Measurements from ENCODE around the gene SPATA32. TPM values are rescaled to one million over a fixed set of nuclear protein-coding genes. Genes with fewer than 3 reads are reported as not detected.

Gene SPATA32
- total RNA-seq, 1 experiment from 2014 or later, result 0.21 TPM

Other genes starting within 250 kb of the SPATA32 start
- 29.3 and 39.8 TPM in 2 replicates for gene DCAKD, start 210.5 kb downstream of the SPATA32 start, total RNA-seq (2014; rRNA removed; shearing (Covaris generic))
- gene NMT1, start 200.8 kb downstream of the SPATA32 start, total RNA-seq (2014; rRNA removed; shearing (Covaris generic)), result 119 and 163 TPM in 2 replicates
- 21.0 and 157 TPM in 2 replicates for gene PLCD3, start 129.6 kb downstream of the SPATA32 start, total RNA-seq (2014; rRNA removed; shearing (Covaris generic))
- 2.1 and 2.6 TPM in 2 replicates for gene ACBD4, start 126.4 kb downstream of the SPATA32 start, total RNA-seq (2014; rRNA removed; shearing (Covaris generic))
- gene HEXIM1, start 113.6 kb downstream of the SPATA32 start, total RNA-seq (2014; rRNA removed; shearing (Covaris generic)), result 4.9 and 6.5 TPM in 2 replicates
- 5.8 and 10.7 TPM in 2 replicates for gene HEXIM2, start 100.2 kb downstream of the SPATA32 start, total RNA-seq (2014; rRNA removed; shearing (Covaris generic))
- 4.4 and 6.7 TPM in 2 replicates for gene FMNL1, start 40.2 kb downstream of the SPATA32 start, total RNA-seq (2014; rRNA removed; shearing (Covaris generic))
- 4.3 and 4.6 TPM in 2 replicates for gene MAP3K14, start 54.9 kb upstream of the SPATA32 start, total RNA-seq (2014; rRNA removed; shearing (Covaris generic))
- gene ARHGAP27, start 170.8 kb upstream of the SPATA32 start, total RNA-seq (2014; rRNA removed; shearing (Covaris generic)), result 0.46 and 1.4 TPM in 2 replicates
- 8.5 and 10.5 TPM in 2 replicates for gene PLEKHM1, start 228.6 kb upstream of the SPATA32 start, total RNA-seq (2014; rRNA removed; shearing (Covaris generic))